Measurements from ENCODE around the gene DBI. TPM values are rescaled to one million over a fixed set of nuclear protein-coding genes. Genes with fewer than 3 reads are reported as not detected.

The DBI gene
- total and polyA plus RNA-seq, 2 of the 13 experiments (the other 11 are each of a cell fraction or from before 2014, with no cell fraction given): 330 to 659 TPM

DNA sequence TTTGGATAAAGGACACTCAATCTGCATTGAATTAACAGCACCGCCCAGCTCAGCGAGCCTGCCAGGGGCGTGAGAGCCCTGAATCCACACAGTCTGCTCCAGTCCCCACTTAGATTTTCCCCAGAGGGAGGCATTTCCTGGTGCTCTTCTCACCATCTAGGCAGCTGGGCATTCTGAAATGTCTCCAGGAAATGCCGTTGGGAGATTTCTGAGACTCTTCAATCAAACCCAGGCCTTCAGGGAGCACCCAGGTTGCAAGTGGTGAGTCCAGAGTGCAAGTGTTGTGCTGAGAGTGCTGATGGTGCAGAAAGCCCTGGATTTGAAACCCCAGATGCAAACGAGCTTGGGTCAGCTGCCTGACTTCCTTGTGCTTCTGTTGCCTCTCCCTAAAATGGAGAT lies 41.4 kb downstream of the DBI start (continued):
- TF ChIP-seq SRSF4 (IDR thresholded peaks at IDR 0.05; ENCODE audit: low read depth, low read length, poor library complexity, severe bottlenecking) (no peak), ZNF337 (CRISPR knock-in tag; IDR thresholded peaks at IDR 0.05; ENCODE audit: borderline replicate concordance, low read depth) (0 out of 2 replicates have a peak, but pooled peaks have one; percentile 36), HOXA5 (CRISPR knock-in tag; IDR thresholded peaks at IDR 0.05) (no peak), SMAD9 (CRISPR knock-in tag; IDR thresholded peaks at IDR 0.05) (no peak), IKZF4 (CRISPR knock-in tag; IDR thresholded peaks at IDR 0.05; ENCODE audit: borderline replicate concordance, low read depth, not compliant biosample characterization) (peak; percentile 74), ZBTB8A (CRISPR knock-in tag; IDR thresholded peaks at IDR 0.05; ENCODE audit: borderline replicate concordance, low read depth) (no peak), ZNF672 (CRISPR knock-in tag; IDR thresholded peaks at IDR 0.05) (no peak), GMEB1 (CRISPR knock-in tag; IDR thresholded peaks at IDR 0.05; ENCODE audit: borderline replicate concordance) (no peak), NFYB (CRISPR knock-in tag; IDR thresholded peaks at IDR 0.05) (no peak), ZSCAN12 (CRISPR knock-in tag; IDR thresholded peaks at IDR 0.05) (no peak), MIXL1 (CRISPR knock-in tag; IDR thresholded peaks at IDR 0.05) (no peak), NCOA2 (CRISPR knock-in tag; IDR thresholded peaks at IDR 0.05) (no peak), ZNF614 (CRISPR knock-in tag; IDR thresholded peaks at IDR 0.05; ENCODE audit: borderline replicate concordance) (no peak), ELF3 (CRISPR knock-in tag; IDR thresholded peaks at IDR 0.05) (peak; percentile 9; the same call in 1 of the 2 replicates), TRIM24 (CRISPR knock-in tag; IDR thresholded peaks at IDR 0.05) (no peak), ZNF501 (CRISPR knock-in tag; IDR thresholded peaks at IDR 0.05) (0 out of 2 replicates have a peak, but pooled peaks have one; percentile 41), ZNF615 (CRISPR knock-in tag; IDR thresholded peaks at IDR 0.05; ENCODE audit: borderline replicate concordance) (no peak)
- TF ChIP-seq, protein P1, sequence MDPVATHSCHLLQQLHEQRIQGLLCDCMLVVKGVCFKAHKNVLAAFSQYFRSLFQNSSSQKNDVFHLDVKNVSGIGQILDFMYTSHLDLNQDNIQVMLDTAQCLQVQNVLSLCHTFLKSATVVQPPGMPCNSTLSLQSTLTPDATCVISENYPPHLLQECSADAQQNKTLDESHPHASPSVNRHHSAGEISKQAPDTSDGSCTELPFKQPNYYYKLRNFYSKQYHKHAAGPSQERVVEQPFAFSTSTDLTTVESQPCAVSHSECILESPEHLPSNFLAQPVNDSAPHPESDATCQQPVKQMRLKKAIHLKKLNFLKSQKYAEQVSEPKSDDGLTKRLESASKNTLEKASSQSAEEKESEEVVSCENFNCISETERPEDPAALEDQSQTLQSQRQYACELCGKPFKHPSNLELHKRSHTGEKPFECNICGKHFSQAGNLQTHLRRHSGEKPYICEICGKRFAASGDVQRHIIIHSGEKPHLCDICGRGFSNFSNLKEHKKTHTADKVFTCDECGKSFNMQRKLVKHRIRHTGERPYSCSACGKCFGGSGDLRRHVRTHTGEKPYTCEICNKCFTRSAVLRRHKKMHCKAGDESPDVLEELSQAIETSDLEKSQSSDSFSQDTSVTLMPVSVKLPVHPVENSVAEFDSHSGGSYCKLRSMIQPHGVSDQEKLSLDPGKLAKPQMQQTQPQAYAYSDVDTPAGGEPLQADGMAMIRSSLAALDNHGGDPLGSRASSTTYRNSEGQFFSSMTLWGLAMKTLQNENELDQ (CRISPR knock-in tag; IDR thresholded peaks at IDR 0.05; ENCODE audit: borderline replicate concordance): no peak
- TF ChIP-seq, protein P2, sequence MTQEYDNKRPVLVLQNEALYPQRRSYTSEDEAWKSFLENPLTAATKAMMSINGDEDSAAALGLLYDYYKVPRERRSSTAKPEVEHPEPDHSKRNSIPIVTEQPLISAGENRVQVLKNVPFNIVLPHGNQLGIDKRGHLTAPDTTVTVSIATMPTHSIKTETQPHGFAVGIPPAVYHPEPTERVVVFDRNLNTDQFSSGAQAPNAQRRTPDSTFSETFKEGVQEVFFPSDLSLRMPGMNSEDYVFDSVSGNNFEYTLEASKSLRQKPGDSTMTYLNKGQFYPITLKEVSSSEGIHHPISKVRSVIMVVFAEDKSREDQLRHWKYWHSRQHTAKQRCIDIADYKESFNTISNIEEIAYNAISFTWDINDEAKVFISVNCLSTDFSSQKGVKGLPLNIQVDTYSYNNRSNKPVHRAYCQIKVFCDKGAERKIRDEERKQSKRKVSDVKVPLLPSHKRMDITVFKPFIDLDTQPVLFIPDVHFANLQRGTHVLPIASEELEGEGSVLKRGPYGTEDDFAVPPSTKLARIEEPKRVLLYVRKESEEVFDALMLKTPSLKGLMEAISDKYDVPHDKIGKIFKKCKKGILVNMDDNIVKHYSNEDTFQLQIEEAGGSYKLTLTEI (CRISPR knock-in tag; conservative IDR thresholded peaks at IDR 0.05): no peak
- TF ChIP-seq, protein P3, sequence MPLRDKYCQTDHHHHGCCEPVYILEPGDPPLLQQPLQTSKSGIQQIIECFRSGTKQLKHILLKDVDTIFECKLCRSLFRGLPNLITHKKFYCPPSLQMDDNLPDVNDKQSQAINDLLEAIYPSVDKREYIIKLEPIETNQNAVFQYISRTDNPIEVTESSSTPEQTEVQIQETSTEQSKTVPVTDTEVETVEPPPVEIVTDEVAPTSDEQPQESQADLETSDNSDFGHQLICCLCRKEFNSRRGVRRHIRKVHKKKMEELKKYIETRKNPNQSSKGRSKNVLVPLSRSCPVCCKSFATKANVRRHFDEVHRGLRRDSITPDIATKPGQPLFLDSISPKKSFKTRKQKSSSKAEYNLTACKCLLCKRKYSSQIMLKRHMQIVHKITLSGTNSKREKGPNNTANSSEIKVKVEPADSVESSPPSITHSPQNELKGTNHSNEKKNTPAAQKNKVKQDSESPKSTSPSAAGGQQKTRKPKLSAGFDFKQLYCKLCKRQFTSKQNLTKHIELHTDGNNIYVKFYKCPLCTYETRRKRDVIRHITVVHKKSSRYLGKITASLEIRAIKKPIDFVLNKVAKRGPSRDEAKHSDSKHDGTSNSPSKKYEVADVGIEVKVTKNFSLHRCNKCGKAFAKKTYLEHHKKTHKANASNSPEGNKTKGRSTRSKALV (CRISPR knock-in tag; IDR thresholded peaks at IDR 0.05): no peak
- TF ChIP-seq, protein P4, sequence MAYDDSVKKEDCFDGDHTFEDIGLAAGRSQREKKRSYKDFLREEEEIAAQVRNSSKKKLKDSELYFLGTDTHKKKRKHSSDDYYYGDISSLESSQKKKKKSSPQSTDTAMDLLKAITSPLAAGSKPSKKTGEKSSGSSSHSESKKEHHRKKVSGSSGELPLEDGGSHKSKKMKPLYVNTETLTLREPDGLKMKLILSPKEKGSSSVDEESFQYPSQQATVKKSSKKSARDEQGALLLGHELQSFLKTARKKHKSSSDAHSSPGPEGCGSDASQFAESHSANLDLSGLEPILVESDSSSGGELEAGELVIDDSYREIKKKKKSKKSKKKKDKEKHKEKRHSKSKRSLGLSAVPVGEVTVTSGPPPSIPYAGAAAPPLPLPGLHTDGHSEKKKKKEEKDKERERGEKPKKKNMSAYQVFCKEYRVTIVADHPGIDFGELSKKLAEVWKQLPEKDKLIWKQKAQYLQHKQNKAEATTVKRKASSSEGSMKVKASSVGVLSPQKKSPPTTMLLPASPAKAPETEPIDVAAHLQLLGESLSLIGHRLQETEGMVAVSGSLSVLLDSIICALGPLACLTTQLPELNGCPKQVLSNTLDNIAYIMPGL (CRISPR knock-in tag; IDR thresholded peaks at IDR 0.05; ENCODE audit: borderline replicate concordance in 1 of 2, low read depth in 1 of 2): no peak

All from HepG2 (cell line).